Uterus (tissue), 4 donors: Measurements from ENCODE around the gene WHAMM. TPM values are rescaled to one million over a fixed set of nuclear protein-coding genes. Genes with fewer than 3 reads are reported as not detected.
"Not testable (repeated sequence)": the region's sequence is repeated elsewhere in the genome, so short reads cannot be mapped to it uniquely, and the experiment has no call there.

Experiments used
- DNase-seq, 2 donors: peaks; one replicate each; pipeline ENCODE4 v3.0.0-alpha.2; 2019 to 2020
- H3K27ac ChIP-seq, 2 donors: fragments of 200-600 bp; sonication (generic); 1 replicate in 1 of 2; 2 replicates in 1 of 2; pipeline ENCODE4 v1.5.1; 2016 to 2018
- H3K27me3 ChIP-seq, 2 donors: fragments of 200-600 bp; sonication (generic); one replicate each; pipeline ENCODE4 v1.5.1; 2018 to 2019; ENCODE audit warnings: control low read depth in 1 of 2
- H3K36me3 ChIP-seq, 2 donors: fragments of 200-600 bp; sonication (generic); one replicate each; pipeline ENCODE4 v1.5.1; 2019; ENCODE audit warnings: control low read depth in 1 of 2
- H3K4me1 ChIP-seq, 2 donors: fragments of 200-600 bp; sonication (generic); one replicate each; pipeline ENCODE4 v1.5.1; 2018 to 2019; ENCODE audit warnings: control low read depth in 1 of 2
- H3K4me3 ChIP-seq, 2 donors: fragments of 200-600 bp; sonication (generic); 1 replicate in 1 of 2; 2 replicates in 1 of 2; pipeline ENCODE4 v1.5.1; 2018 to 2019; ENCODE audit warnings: mild to moderate bottlenecking in 1 of 2
- H3K9me3 ChIP-seq, 2 donors: fragments of 200-600 bp; sonication (generic); one replicate each; pipeline ENCODE4 v1.5.1; 2019; ENCODE audit warnings: control low read depth in 1 of 2
- POLR2A ChIP-seq, 2 donors: fragments of 450-650 bp; IDR thresholded peaks; one replicate each; pipeline ENCODE4 v1.6.1; 2016; ENCODE audit warnings: antibody characterized with exemption in 2 of 2, mild to moderate bottlenecking in 1 of 2, moderate library complexity in 1 of 2
- intact Hi-C: fragments of 100-400 bp; cut with DNase I; formaldehyde crosslinking; loops from one replicate; pipeline ENCODE4 v1.15.1; 2023; ENCODE audit warnings: low total_unique reads
- total RNA-seq, 4 donors: library from RNA; depleted of rRNA in 3 of 4; stranded (reverse); fragments of >200 nt in 3 of 4; gene quantifications; one replicate each; pipeline versions ENCODE4 v1.1.0 to v1.2.4, GENCODE V29; 2014 to 2023
- TF ChIP-seq, protein P1 (sequence below), 4 experiments: fragments of 200-600 bp in 2 of 4; fragments of 450-650 bp in 2 of 4; sonication (generic) in 2 of 4; IDR thresholded peaks; one replicate each; pipeline ENCODE4 v1.5.1; 2016 to 2019; ENCODE audit warnings: antibody characterized with exemption in 4 of 4, mild to moderate bottlenecking in 2 of 4, moderate library complexity in 1 of 4
- donor health status: DM: yes; HTN: yes; CAD: no.

The WHAMM gene
- total RNA-seq, 4 donors from 2014 or later, result 3.5 to 10.8 (median 5.2) TPM

DNA sequence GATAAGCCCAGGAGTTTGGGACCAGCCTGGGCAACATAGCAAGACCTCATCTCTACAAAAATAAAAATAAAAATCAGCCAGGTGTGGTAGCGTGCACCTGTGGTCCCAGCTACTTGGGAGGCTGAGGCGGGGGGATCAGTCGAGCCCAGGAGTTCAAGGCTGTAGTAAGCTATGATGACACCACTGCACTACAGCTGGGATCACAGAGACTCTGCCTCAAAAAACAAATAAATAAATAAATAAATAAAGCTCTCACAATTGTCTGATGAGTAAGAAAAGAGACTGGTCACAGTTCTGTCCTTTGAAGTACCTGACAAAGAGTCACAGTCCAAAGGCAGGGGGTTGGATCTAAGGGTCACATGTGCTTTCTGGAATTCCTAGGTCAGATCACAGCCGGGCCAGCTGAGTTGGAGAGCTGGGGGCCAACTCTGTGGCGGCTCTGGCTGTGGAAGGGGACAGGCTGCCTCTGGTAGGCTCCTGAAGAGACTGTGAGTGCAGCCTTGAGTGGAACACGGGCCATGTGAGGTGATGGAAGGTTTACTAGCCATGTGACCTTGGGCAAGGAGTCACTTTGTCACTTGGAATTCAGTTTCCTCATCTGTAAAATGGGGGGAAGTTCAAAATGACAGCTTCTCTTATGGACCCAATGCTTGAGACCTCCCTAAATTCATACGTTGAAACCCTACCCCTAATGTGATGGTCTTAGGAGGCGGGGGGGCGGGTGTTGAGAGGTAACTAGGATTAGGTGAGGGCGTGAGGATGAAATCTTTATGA is 47.2 kb downstream of the WHAMM start:
- TF ChIP-seq POLR2A (IDR thresholded peaks at IDR 0.05), result no peak
- TF ChIP-seq, protein P1, sequence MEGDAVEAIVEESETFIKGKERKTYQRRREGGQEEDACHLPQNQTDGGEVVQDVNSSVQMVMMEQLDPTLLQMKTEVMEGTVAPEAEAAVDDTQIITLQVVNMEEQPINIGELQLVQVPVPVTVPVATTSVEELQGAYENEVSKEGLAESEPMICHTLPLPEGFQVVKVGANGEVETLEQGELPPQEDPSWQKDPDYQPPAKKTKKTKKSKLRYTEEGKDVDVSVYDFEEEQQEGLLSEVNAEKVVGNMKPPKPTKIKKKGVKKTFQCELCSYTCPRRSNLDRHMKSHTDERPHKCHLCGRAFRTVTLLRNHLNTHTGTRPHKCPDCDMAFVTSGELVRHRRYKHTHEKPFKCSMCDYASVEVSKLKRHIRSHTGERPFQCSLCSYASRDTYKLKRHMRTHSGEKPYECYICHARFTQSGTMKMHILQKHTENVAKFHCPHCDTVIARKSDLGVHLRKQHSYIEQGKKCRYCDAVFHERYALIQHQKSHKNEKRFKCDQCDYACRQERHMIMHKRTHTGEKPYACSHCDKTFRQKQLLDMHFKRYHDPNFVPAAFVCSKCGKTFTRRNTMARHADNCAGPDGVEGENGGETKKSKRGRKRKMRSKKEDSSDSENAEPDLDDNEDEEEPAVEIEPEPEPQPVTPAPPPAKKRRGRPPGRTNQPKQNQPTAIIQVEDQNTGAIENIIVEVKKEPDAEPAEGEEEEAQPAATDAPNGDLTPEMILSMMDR (IDR thresholded peaks at IDR 0.05), result no peak
- H3K4me3 ChIP-seq, result no peak overlapping the region
- no peaks in the 10 kb centered on the region for H3K9me3 ChIP-seq
- no peak for DNase-seq
- intact Hi-C loops, result no loop called here
- no peaks in the 10 kb centered on the region for H3K27me3 ChIP-seq
- H3K36me3 ChIP-seq, result no peaks in the 10 kb centered on the region
- no peak overlapping the region for H3K27ac ChIP-seq
- H3K4me1 ChIP-seq, result no peaks in the 10 kb centered on the region

DNA sequence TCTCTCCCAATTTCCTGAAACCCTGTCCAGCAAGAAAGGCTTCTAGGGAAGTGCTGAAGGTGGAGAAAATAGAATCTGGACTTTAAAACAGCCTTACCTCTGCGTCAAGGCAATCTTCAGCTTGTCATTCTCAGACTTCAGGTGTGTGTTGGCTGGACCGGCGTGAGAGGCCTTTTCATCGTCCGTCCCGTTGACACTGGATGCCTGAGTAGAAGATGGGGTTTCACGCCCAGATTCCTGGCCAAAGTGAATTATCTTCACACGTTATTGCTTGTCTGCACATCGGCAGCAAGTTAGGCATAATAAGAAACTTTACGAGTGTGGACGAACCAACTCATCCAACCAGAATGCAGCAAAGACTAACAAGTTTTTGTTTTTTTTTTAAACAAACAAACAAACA is 49.5 kb downstream of the WHAMM start:
- TF ChIP-seq POLR2A (IDR thresholded peaks at IDR 0.05), result no peak
- TF ChIP-seq, protein P1 (IDR thresholded peaks at IDR 0.05), result no peak

DNA sequence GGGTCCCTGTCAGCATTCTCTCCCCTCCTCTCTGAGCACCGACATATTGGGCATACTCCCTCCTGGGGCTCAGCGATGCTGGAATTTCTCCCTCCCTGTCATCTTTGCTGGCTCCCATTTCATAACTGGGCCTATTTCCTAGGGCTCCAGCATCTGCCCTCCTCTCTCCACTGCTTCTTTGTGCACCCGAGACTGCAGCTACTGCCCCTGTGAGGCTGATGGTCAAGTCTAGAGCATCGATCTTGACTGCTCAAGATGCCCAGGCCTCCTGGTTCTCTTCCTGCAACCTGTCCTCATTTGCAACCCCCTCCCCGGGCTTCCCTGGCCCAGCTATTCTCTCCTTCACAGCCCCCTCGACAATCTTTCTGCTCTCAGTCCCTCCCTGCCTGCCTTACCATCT is 53.5 kb downstream of the WHAMM start:
- no peak overlapping the region for H3K4me3 ChIP-seq
- TF ChIP-seq POLR2A (IDR thresholded peaks at IDR 0.05), result no peak
- TF ChIP-seq, protein P1 (IDR thresholded peaks at IDR 0.05), result no peak
- no peaks in the 10 kb centered on the region for H3K36me3 ChIP-seq
- no peak overlapping the region for H3K27ac ChIP-seq
- no peak for DNase-seq
- no peaks in the 10 kb centered on the region for H3K27me3 ChIP-seq
- no peaks in the 10 kb centered on the region for H3K9me3 ChIP-seq
- H3K4me1 ChIP-seq, result no peaks in the 10 kb centered on the region
- intact Hi-C loops, result no loop called here

More for the DNA sequence above, 49.5 kb downstream of the WHAMM start:
- intact Hi-C loops, result no loop called here
- H3K27ac ChIP-seq, result no peak overlapping the region
- H3K4me1 ChIP-seq, result no peaks in the 10 kb centered on the region
- no peak overlapping the region for H3K4me3 ChIP-seq
- H3K36me3 ChIP-seq, result no peaks in the 10 kb centered on the region
- DNase-seq, result no peak
- no peaks in the 10 kb centered on the region for H3K9me3 ChIP-seq
- H3K27me3 ChIP-seq, result no peaks in the 10 kb centered on the region

DNA sequence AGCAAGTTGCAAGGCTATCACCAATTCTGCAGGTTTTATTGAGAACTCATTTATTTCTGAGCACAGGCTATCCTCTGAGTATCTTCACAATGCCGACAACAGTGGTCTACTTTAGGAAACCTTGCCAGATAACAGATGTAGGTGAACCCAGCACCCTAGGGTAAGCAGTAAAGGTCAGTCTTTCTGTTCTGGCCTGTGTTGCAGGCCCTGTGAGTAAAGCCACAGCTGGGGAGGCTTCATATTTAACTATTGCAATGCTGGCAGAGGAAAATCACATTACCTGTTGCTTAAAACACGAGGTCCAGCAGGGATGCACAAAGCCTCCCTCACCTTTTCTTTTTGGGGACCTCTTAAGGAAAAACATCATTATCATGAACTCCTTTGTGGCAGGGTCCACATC is 55.5 kb downstream of the WHAMM start:
- Histone ChIP-seq H3K27ac (no peak overlapping the region), H3K36me3 (no peaks in the 10 kb centered on the region), H3K4me1 (no peaks in the 10 kb centered on the region), H3K9me3 (no peaks in the 10 kb centered on the region), H3K4me3 (no peak overlapping the region), H3K27me3 (no peaks in the 10 kb centered on the region)
- TF ChIP-seq, protein P1 (IDR thresholded peaks at IDR 0.05), result no peak
- TF ChIP-seq POLR2A (IDR thresholded peaks at IDR 0.05), result no peak
- intact Hi-C loops, result no loop called here
- no peak for DNase-seq

DNA sequence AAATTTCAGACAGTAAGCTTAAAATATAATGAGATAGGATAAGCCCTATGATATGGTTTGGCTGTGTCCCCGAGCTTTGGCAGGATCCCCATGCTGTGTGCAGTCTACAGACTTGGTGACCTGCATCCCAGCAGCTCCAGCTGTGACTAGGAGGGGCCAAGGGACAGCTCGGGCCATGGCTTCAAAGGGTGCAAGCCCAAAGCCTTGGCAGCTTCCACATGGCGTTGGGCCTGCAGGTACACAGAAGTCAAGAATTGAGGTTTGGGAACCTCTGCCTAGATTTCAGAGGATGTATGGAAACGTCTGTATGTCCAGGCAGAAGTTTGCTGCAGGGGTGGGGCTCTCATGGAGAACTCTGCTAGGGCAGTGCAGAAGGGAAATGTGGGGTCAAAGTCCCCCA is 56.2 kb downstream of the WHAMM start:
- H3K36me3 ChIP-seq, H3K27me3 ChIP-seq, DNase-seq, H3K4me1 ChIP-seq, H3K9me3 ChIP-seq, H3K27ac ChIP-seq, H3K4me3 ChIP-seq, intact Hi-C loops: not testable (repeated sequence)

DNA sequence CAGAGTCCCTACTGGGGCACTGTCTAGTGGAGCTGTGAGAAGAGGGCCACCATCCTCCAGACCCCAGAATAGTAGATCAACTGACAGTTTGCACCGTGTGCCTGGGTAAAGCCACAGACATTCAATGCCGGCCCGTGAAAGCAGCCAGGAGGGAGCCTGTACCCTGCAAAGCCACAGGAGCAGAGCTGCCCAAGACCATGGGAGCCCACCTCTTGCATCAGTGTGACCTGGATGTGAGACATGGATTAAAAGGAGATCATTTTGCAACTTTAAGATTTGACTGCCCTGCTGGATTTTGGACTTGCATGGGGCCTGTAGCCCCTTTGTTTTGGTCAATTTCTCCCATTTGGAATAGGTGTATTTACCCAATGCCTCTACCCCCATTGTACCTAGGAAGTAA is 56.6 kb downstream of the WHAMM start:
- H3K36me3 ChIP-seq, H3K4me1 ChIP-seq, intact Hi-C loops, H3K4me3 ChIP-seq, DNase-seq, H3K27ac ChIP-seq, H3K9me3 ChIP-seq, H3K27me3 ChIP-seq: not testable (repeated sequence)
